DND-41 (cell line): ENCODE measurements around the gene FMO2.

Experiments
- CTCF ChIP-seq: IDR thresholded peaks from 2 replicates; pipeline ENCODE4 v1.5.1; 2012; ENCODE audit warnings: borderline replicate concordance, low read length, moderate library complexity, mild to moderate bottlenecking; ENCODE audit not compliant: poor library complexity, severe bottlenecking; ENCODE audit errors: extremely low read depth
- EZH2 ChIP-seq: IDR thresholded peaks from 3 replicates; pipeline ENCODE4 v1.6.1; 2012; ENCODE audit warnings: borderline replicate concordance, low read depth, mild to moderate bottlenecking, moderate library complexity, low read length, inconsistent platforms; ENCODE audit not compliant: severe bottlenecking

- TF ChIP-seq CTCF = no peak
- TF ChIP-seq EZH2 = no peak
Observed at GRCh38 chr1:171172471-171172870, 12.6 kb upstream of the FMO2 start.
